GM21717 (cell line): Measurements from ENCODE around the gene GALNT2.
A peak's percentile ranks its signal among the peaks of the same experiment; 100 is the strongest.

Experiments
- ATAC-seq: cut with Tn5 transposase; IDR thresholded peaks from one replicate; pipeline ENCODE4 v1.9.1; 2021; ENCODE audit warnings: mild to moderate bottlenecking, moderate library complexity; ENCODE audit not compliant: unreplicated experiment

GALNT2 gene

GRCh38 chr1:230109066-230109465 lies 42.0 kb downstream of the GALNT2 start:
- no peak for ATAC-seq

- ATAC-seq = peak; percentile 91
Measured at GRCh38 chr1:230109895-230110667, 43.0 kb downstream of the GALNT2 start.

- no peak for ATAC-seq
Measured at GRCh38 chr1:230110971-230111370, 43.9 kb downstream of the GALNT2 start.

- ATAC-seq = no peak
Measured at GRCh38 chr1:230112131-230112701, 45.2 kb downstream of the GALNT2 start.

- ATAC-seq = no peak
Measured at GRCh38 chr1:230112782-230113181, 45.7 kb downstream of the GALNT2 start.

- ATAC-seq = no peak
Measured at GRCh38 chr1:230113235-230113592, 46.2 kb downstream of the GALNT2 start.

GRCh38 chr1:230113593-230114236 lies 46.7 kb downstream of the GALNT2 start:
- ATAC-seq = no peak

GRCh38 chr1:230114237-230114651 lies 47.2 kb downstream of the GALNT2 start:
- no peak for ATAC-seq

GRCh38 chr1:230117694-230118093 lies 50.7 kb downstream of the GALNT2 start:
- ATAC-seq = no peak

GRCh38 chr1:230119340-230119739 lies 52.3 kb downstream of the GALNT2 start:
- ATAC-seq = no peak

- ATAC-seq = no peak
Measured at GRCh38 chr1:230120289-230120920, 53.4 kb downstream of the GALNT2 start.

- ATAC-seq = no peak
Measured at GRCh38 chr1:230120921-230121381, 53.9 kb downstream of the GALNT2 start.

GRCh38 chr1:230121950-230122349 lies 54.9 kb downstream of the GALNT2 start:
- ATAC-seq = no peak

GRCh38 chr1:230122366-230123279 lies 55.6 kb downstream of the GALNT2 start:
- no peak for ATAC-seq

- ATAC-seq = peak; percentile 90
Measured at GRCh38 chr1:230123280-230124185, 56.5 kb downstream of the GALNT2 start.

GRCh38 chr1:230124186-230125128 lies 57.4 kb downstream of the GALNT2 start:
- ATAC-seq = no peak

- ATAC-seq = no peak
Measured at GRCh38 chr1:230125141-230125540, 58.1 kb downstream of the GALNT2 start.
